ENCODE data around the gene C1GALT1.

DNA sequence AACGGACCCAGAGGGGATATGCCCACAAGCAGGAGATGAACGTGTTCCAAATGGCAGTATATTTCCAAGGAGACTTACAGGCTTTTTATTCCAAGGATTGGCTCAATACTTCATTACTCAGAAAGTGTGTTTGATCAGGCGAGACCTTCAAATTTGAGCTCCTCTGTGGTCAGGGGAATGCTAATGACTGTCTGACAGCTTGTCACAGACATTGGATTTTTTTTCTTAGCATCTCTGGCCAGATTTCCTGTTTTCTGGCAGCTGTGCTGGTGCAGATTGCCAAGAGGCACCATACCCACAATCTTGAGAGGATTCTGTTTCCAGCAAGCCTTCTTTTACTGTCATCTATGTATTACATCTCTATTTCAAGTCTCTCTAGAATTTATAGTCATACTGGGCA, 93.8 kb downstream of the C1GALT1 start:
- TF ChIP-seq, protein P1, sequence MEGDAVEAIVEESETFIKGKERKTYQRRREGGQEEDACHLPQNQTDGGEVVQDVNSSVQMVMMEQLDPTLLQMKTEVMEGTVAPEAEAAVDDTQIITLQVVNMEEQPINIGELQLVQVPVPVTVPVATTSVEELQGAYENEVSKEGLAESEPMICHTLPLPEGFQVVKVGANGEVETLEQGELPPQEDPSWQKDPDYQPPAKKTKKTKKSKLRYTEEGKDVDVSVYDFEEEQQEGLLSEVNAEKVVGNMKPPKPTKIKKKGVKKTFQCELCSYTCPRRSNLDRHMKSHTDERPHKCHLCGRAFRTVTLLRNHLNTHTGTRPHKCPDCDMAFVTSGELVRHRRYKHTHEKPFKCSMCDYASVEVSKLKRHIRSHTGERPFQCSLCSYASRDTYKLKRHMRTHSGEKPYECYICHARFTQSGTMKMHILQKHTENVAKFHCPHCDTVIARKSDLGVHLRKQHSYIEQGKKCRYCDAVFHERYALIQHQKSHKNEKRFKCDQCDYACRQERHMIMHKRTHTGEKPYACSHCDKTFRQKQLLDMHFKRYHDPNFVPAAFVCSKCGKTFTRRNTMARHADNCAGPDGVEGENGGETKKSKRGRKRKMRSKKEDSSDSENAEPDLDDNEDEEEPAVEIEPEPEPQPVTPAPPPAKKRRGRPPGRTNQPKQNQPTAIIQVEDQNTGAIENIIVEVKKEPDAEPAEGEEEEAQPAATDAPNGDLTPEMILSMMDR (IDR thresholded peaks at IDR 0.05), result no peak
- no peak for TF ChIP-seq POLR2A (IDR thresholded peaks at IDR 0.05)
